CD14-positive monocyte (primary cell): ENCODE results near the gene LUZP2. TPM values are rescaled to one million over a fixed set of nuclear protein-coding genes. Genes with fewer than 3 reads are reported as not detected.
A peak's percentile ranks its signal among the peaks of the same experiment; 100 is the strongest.

ENCODE experiments used
- DNase-seq, 3 donors: peaks; one replicate each; pipeline ENCODE4 v3.0.0-alpha.2; 2011 to 2022
- H2AFZ ChIP-seq: 2 replicates; pipeline ENCODE4 v1.6.0; 2012; ENCODE audit warnings: mild to moderate bottlenecking, low read depth, low read length, inconsistent platforms; ENCODE audit not compliant: insufficient read depth, poor library complexity, severe bottlenecking
- H3K27ac ChIP-seq, 2 donors: 1 replicate in 1 of 2; 2 replicates in 1 of 2; pipeline ENCODE4 v1.5.1; 2012 to 2013; ENCODE audit warnings: low read length in 2 of 2, control low read depth in 1 of 2, inconsistent platforms in 1 of 2, low read depth in 1 of 2, mild to moderate bottlenecking in 1 of 2
- H3K27me3 ChIP-seq, 2 donors: one replicate each; pipeline versions ENCODE4 v1.6.0 to v1.6.1; 2011 to 2013; ENCODE audit warnings: low read length in 2 of 2; ENCODE audit not compliant: control insufficient read depth in 2 of 2, insufficient read depth in 2 of 2
- H3K36me3 ChIP-seq, 2 donors: replicated peaks in 1 of 2; 1 replicate in 1 of 2; 2 replicates in 1 of 2; pipeline versions ENCODE4 v1.5.1 to v1.6.1; 2012 to 2013; ENCODE audit warnings: low read length in 2 of 2, control low read depth in 1 of 2, inconsistent platforms in 1 of 2, mild to moderate bottlenecking in 1 of 2; ENCODE audit not compliant: insufficient read depth in 2 of 2, control insufficient read depth in 1 of 2
- H3K4me1 ChIP-seq, 2 donors: 1 replicate in 1 of 2; 2 replicates in 1 of 2; pipeline versions ENCODE4 v1.5.1 to v1.6.1; 2012 to 2013; ENCODE audit warnings: low read length in 2 of 2, control low read depth in 1 of 2, inconsistent platforms in 1 of 2, mild to moderate bottlenecking in 1 of 2, moderate library complexity in 1 of 2; ENCODE audit not compliant: insufficient read depth in 2 of 2, control insufficient read depth in 1 of 2
- H3K4me2 ChIP-seq: replicated peaks from 2 replicates; pipeline ENCODE3; 2012; ENCODE audit warnings: low read length, moderate library complexity, mild to moderate bottlenecking; ENCODE audit not compliant: poor library complexity, severe bottlenecking; ENCODE audit errors: extremely low read depth
- H3K4me3 ChIP-seq, 3 experiments: fragments of 200-600 bp in 1 of 3; sonication (generic) in 1 of 3; replicated peaks in 1 of 3; 1 replicate in 2 of 3; 2 replicates in 1 of 3; pipeline ENCODE4 v1.5.1; 2011 to 2013; ENCODE audit warnings: low read length in 3 of 3, mild to moderate bottlenecking in 3 of 3, control low read depth in 2 of 3, low read depth in 2 of 3, inconsistent platforms in 1 of 3, moderate library complexity in 1 of 3
- H3K79me2 ChIP-seq: 2 replicates; pipeline ENCODE4 v1.6.0; 2012; ENCODE audit warnings: mild to moderate bottlenecking, control low read depth, inconsistent platforms, low read length, moderate library complexity; ENCODE audit not compliant: insufficient read depth
- H3K9ac ChIP-seq: 2 replicates; pipeline ENCODE4 v1.6.0; 2017; ENCODE audit warnings: low read length, mild to moderate bottlenecking; ENCODE audit not compliant: insufficient read depth, poor library complexity, severe bottlenecking
- H3K9me3 ChIP-seq, 2 donors: replicated peaks in 1 of 2; 1 replicate in 1 of 2; 2 replicates in 1 of 2; pipeline versions ENCODE4 v1.5.1 to v1.6.1; 2012 to 2013; ENCODE audit warnings: low read length in 2 of 2, control low read depth in 1 of 2; ENCODE audit not compliant: control insufficient read depth in 1 of 2, insufficient read depth in 1 of 2
- H4K20me1 ChIP-seq: 2 replicates; pipeline ENCODE4 v1.6.0; 2012; ENCODE audit warnings: mild to moderate bottlenecking, low read length, control low read depth, moderate library complexity; ENCODE audit not compliant: insufficient read depth
- H3K27ac Mint-ChIP-seq, 7 donors: one replicate each; pipeline ENCODE4 v1.8.0; 2020; ENCODE audit warnings: mild to moderate bottlenecking in 7 of 7, mixed read lengths in 7 of 7, moderate library complexity in 6 of 7, inconsistent platforms in 2 of 7
- H3K27me3 Mint-ChIP-seq, 3 donors: one replicate each; pipeline ENCODE4 v1.8.0; 2021 to 2022; ENCODE audit warnings: low read depth in 3 of 3, mild to moderate bottlenecking in 3 of 3, mixed read lengths in 3 of 3, moderate library complexity in 3 of 3, inconsistent platforms in 1 of 3
- H3K36me3 Mint-ChIP-seq, 2 donors: one replicate each; pipeline ENCODE4 v1.8.0; 2020; ENCODE audit warnings: mixed read lengths in 2 of 2, inconsistent platforms in 1 of 2, mild to moderate bottlenecking in 1 of 2
- H3K4me1 Mint-ChIP-seq: one replicate; pipeline ENCODE4 v1.8.0; 2020; ENCODE audit warnings: mild to moderate bottlenecking, mixed read lengths
- H3K4me3 Mint-ChIP-seq, 2 donors: one replicate each; pipeline ENCODE4 v1.8.0; 2020; ENCODE audit warnings: mild to moderate bottlenecking in 2 of 2, mixed read lengths in 2 of 2, moderate library complexity in 1 of 2
- H3K9me3 Mint-ChIP-seq, 7 donors: one replicate each; pipeline ENCODE4 v1.8.0; 2020 to 2022; ENCODE audit warnings: mixed read lengths in 7 of 7, mild to moderate bottlenecking in 6 of 7, moderate library complexity in 6 of 7, inconsistent platforms in 2 of 7
- CTCF ChIP-seq: fragments of 200-600 bp; IDR thresholded peaks from one replicate; pipeline ENCODE4 v1.8.0; 2022; ENCODE audit warnings: antibody characterized with exemption, mild to moderate bottlenecking
- WGBS: methylation state at CpG from one replicate; pipeline ENCODE4 v1.1.5; 2013; ENCODE audit warnings: missing lambda C conversion rate; ENCODE audit not compliant: insufficient coverage; 5-methylcytosine and 5-hydroxymethylcytosine counted together
- intact Hi-C, 2 donors: fragments of 100-400 bp; cut with micrococcal nuclease; formaldehyde crosslinking; loops; one replicate each; pipeline versions ENCODE4 v1.15.0 to v1.15.1; 2023
- polyA plus RNA-seq, 3 donors: library from polyadenylated mRNA; depleted of rRNA in 1 of 3; unstranded in 2 of 3; stranded (reverse) in 1 of 3; fragments of 300-500 nt in 2 of 3; fragments of >200 nt in 1 of 3; fragmentation: Illumina TruSeq in 2 of 3; gene quantifications; 1 replicate in 2 of 3; 2 replicates in 1 of 3; pipeline ENCODE4 v1.2.3, GENCODE V29; 2012 to 2021

LUZP2 gene
- polyA plus RNA-seq, 3 donors: not detected

- peaks cover 2 to 24% (median 9%) of the 10 kb centered on the region in 7 donors for H3K9me3 Mint-ChIP-seq
- peak overlapping the region in 1 of 2 donors; percentile 72 for H3K4me3 Mint-ChIP-seq
- H3K4me3 ChIP-seq: peak overlapping the region in 1 of 3 experiments; percentile 17
- H4K20me1 ChIP-seq: no peaks in the 10 kb centered on the region
- H2AFZ ChIP-seq: no peak overlapping the region
- WGBS: 72% methylated on average over 2 of the region's 5 CpGs
- no peaks in the 10 kb centered on the region for H3K36me3 Mint-ChIP-seq
- peaks cover 0 to 3% (median 0%) of the 10 kb centered on the region in 3 donors for H3K27me3 Mint-ChIP-seq
- peak overlapping the region; percentile 19 for H3K4me2 ChIP-seq
- TF ChIP-seq CTCF: no peak
- H3K4me1 Mint-ChIP-seq: peaks cover 11% of the 10 kb centered on the region
- H3K4me1 ChIP-seq: peaks cover 0 to 10% of the 10 kb centered on the region in 2 donors
- H3K9me3 ChIP-seq: peaks cover 0 to 7% of the 10 kb centered on the region in 2 donors
- no peaks in the 10 kb centered on the region for H3K27me3 ChIP-seq
- no peaks in the 10 kb centered on the region for H3K79me2 ChIP-seq
- no peak for DNase-seq
- no peak overlapping the region for H3K27ac ChIP-seq
- no peak overlapping the region for H3K27ac Mint-ChIP-seq
- H3K9ac ChIP-seq: no peak overlapping the region
- intact Hi-C loops: no loop called here
- H3K36me3 ChIP-seq: no peaks in the 10 kb centered on the region
Measured at GRCh38 chr11:24747275-24748251, 250.7 kb downstream of the LUZP2 start.

GRCh38 chr11:24748261-24748660 lies 251.4 kb downstream of the LUZP2 start:
- intact Hi-C loops: no loop called here
- Histone ChIP-seq H3K9me3 (peaks cover 0 to 7% of the 10 kb centered on the region in 2 donors), H3K36me3 (no peaks in the 10 kb centered on the region), H3K9ac (no peak overlapping the region), H3K4me3 (peak overlapping the region in 1 of 3 experiments; percentile 17), H3K4me2 (peak overlapping the region; percentile 19), H3K27me3 (no peaks in the 10 kb centered on the region), H3K4me1 (peaks cover 0 to 10% of the 10 kb centered on the region in 2 donors), H3K27ac (no peak overlapping the region), H3K79me2 (no peaks in the 10 kb centered on the region), H2AFZ (no peak overlapping the region), H4K20me1 (no peaks in the 10 kb centered on the region)
- H3K36me3 Mint-ChIP-seq: no peaks in the 10 kb centered on the region
- peaks cover 11% of the 10 kb centered on the region for H3K4me1 Mint-ChIP-seq
- WGBS: 0% methylated on average over 1 of the region's 7 CpGs
- peak overlapping the region in 1 of 2 donors; percentile 72 for H3K4me3 Mint-ChIP-seq
- H3K27ac Mint-ChIP-seq: no peak overlapping the region
- peaks cover 0 to 1% (median 0%) of the 10 kb centered on the region in 3 donors for H3K27me3 Mint-ChIP-seq
- no peak for DNase-seq
- TF ChIP-seq CTCF: no peak
- peaks cover 2 to 24% (median 9%) of the 10 kb centered on the region in 7 donors for H3K9me3 Mint-ChIP-seq
